Measurements from ENCODE around the gene ACADS. TPM values are rescaled to one million over a fixed set of nuclear protein-coding genes. Genes with fewer than 3 reads are reported as not detected.

Gene ACADS
- polyA plus RNA-seq, 1 experiment = 4.0 TPM

DNA sequence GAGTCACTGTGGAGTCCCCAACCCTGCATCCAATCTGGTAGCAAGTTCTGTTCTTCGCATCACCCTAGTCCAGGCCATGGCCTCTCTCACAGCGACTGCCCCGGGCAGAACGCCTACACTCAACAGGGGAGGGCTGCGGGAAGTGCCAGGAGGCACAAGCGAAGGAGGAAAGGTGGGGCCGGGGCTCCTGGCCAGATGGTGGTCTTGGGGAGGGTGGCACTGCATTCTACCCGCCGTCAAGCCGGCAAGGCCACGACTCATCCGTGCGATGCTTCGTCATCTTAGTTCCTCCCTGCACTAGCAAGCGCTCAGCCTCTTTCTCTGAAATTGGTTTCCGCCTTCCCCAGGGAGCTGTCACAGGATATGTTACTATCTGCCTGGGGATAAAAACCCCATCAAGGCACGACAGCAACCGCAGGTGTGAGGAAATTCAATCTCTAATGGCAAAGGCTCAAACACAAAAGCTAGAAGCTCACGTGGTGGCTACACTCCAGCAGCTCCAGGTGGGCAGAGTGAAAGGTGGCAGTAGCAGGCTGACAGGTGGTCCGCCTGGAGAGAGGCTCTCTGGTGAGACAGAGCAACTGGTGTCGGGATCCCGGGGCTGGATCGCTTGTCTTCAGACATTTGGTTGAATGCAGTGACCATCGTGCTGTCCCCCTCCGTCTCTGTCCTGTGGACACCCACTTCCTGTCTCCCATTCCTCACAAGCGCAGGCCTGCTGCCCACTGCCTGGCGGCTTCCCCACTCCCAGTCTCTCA lies 34.1 kb downstream of the ACADS start:
- no peaks in the 10 kb centered on the region for H3K27me3 ChIP-seq (ENCODE audit: control insufficient read depth, insufficient read depth, low read length)
- TF ChIP-seq, protein P1, sequence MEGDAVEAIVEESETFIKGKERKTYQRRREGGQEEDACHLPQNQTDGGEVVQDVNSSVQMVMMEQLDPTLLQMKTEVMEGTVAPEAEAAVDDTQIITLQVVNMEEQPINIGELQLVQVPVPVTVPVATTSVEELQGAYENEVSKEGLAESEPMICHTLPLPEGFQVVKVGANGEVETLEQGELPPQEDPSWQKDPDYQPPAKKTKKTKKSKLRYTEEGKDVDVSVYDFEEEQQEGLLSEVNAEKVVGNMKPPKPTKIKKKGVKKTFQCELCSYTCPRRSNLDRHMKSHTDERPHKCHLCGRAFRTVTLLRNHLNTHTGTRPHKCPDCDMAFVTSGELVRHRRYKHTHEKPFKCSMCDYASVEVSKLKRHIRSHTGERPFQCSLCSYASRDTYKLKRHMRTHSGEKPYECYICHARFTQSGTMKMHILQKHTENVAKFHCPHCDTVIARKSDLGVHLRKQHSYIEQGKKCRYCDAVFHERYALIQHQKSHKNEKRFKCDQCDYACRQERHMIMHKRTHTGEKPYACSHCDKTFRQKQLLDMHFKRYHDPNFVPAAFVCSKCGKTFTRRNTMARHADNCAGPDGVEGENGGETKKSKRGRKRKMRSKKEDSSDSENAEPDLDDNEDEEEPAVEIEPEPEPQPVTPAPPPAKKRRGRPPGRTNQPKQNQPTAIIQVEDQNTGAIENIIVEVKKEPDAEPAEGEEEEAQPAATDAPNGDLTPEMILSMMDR (IDR thresholded peaks at IDR 0.05; ENCODE audit: low read depth, low read length) = no peak
- H3K4me3 ChIP-seq (ENCODE audit: low read depth, low read length) = no peak overlapping the region
- no peaks in the 10 kb centered on the region for H3K9me3 ChIP-seq (ENCODE audit: control insufficient read depth, insufficient read depth, low read length)
- ChIA-PET POLR2A (no interaction called here), CTCF (no interaction called here)
- DNase-seq (ENCODE audit: low read depth, low spot score) = no peak
- H3K27ac ChIP-seq (ENCODE audit: low read depth, low read length) = no peak overlapping the region

DNA sequence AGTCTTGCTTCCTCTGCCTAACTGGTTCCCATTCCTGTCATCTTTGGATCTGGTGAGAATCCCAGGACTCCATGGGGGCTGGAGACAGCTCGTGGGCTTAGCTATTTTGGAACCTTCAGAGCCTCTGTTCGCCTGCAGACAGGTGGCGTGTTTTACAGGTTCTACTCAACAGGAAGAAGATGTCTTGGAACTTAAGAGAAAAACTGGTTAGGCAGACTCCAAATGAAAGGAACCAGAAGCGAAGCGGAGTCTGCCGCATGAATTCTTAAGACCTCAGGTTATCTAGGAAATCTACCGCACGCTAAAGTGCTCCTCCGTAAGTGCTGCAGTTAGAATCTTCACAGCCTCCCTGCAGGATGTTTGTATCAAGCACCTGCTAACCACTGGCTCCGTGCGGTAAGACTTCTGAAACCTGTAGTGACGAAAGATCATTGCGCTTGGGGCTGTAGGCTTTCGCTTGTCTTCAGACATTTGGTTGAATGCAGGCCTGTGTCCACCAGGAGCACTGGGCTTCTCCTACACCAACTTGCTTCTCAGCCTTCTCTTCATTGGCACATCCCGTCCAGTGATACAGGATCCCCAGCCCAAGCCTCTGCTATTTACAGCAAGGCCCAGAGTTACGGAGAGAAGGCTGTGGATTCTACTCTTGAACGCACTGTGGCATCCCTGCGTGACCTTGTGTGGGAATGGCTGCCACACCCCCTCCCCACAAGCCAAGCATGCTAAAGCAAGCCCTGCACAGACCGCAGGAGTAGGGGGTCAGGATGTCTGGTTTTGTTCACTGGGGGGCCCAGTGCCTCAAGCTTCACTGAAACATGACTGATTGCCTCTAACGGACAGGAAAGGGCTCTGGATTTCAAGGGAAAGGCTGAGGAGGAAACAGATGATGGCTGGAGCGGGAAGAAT lies 35.0 kb downstream of the ACADS start:
- Histone ChIP-seq H3K27me3 (ENCODE audit: control insufficient read depth, insufficient read depth, low read length) (no peaks in the 10 kb centered on the region), H3K4me3 (ENCODE audit: low read depth, low read length) (no peak overlapping the region), H3K9me3 (ENCODE audit: control insufficient read depth, insufficient read depth, low read length) (no peaks in the 10 kb centered on the region), H3K27ac (ENCODE audit: low read depth, low read length) (no peak overlapping the region)
- CTCF ChIA-PET = no interaction called here
- POLR2A ChIA-PET = no interaction called here
- TF ChIP-seq, protein P1 (IDR thresholded peaks at IDR 0.05; ENCODE audit: low read depth, low read length) = no peak
- no peak for DNase-seq (ENCODE audit: low read depth, low spot score)

DNA sequence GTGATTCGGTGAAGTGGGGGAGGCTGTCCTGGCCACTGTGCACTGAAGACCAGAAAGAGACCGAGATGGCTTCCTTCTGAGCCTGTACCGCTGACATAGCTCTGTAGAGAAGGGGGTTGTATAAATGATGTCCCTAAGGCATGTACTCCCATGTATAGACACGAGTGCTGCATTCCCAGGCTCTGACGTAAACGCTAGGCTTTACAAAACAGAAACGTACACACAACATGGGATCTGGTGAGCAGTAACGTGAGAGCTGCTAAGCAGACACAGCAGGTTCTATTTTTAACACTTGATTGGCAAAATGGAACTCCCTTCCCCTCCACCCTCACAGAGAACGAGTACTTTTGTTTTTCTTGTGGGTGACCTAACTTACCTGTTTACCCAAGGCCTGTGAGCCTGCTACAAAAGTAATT lies 35.9 kb downstream of the ACADS start:
- POLR2A ChIA-PET = no interaction called here
- Histone ChIP-seq H3K27me3 (ENCODE audit: control insufficient read depth, insufficient read depth, low read length) (no peaks in the 10 kb centered on the region), H3K9me3 (ENCODE audit: control insufficient read depth, insufficient read depth, low read length) (no peaks in the 10 kb centered on the region), H3K27ac (ENCODE audit: low read depth, low read length) (no peak overlapping the region), H3K4me3 (ENCODE audit: low read depth, low read length) (no peak overlapping the region)
- CTCF ChIA-PET = no interaction called here
- TF ChIP-seq, protein P1 (IDR thresholded peaks at IDR 0.05; ENCODE audit: low read depth, low read length) = no peak
- DNase-seq (ENCODE audit: low read depth, low spot score) = no peak

DNA sequence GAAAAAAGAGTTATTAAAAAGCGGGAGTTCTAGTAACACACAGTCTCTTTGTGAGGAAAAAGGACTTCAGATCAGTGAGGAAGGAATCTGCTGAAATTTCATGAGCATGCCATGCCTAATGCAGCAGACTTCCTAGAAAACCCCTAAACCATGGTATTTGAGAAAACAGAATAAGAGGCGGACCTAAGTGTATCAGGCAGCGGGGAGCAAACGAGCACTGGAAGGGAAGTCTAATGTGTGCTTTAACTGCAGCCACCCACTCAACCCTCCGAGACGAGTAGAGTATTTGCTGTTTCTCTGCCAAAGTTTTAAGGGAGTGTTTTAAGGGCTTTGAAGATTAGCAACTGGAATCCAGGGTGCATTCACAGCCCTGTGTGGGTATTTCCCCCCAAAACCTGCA lies 36.5 kb downstream of the ACADS start:
- ChIA-PET POLR2A (no interaction called here), CTCF (no interaction called here)
- Histone ChIP-seq H3K27me3 (ENCODE audit: control insufficient read depth, insufficient read depth, low read length) (no peaks in the 10 kb centered on the region), H3K27ac (ENCODE audit: low read depth, low read length) (no peak overlapping the region), H3K9me3 (ENCODE audit: control insufficient read depth, insufficient read depth, low read length) (no peaks in the 10 kb centered on the region), H3K4me3 (ENCODE audit: low read depth, low read length) (no peak overlapping the region)
- TF ChIP-seq, protein P1 (IDR thresholded peaks at IDR 0.05; ENCODE audit: low read depth, low read length) = no peak
- no peak for DNase-seq (ENCODE audit: low read depth, low spot score)

DNA sequence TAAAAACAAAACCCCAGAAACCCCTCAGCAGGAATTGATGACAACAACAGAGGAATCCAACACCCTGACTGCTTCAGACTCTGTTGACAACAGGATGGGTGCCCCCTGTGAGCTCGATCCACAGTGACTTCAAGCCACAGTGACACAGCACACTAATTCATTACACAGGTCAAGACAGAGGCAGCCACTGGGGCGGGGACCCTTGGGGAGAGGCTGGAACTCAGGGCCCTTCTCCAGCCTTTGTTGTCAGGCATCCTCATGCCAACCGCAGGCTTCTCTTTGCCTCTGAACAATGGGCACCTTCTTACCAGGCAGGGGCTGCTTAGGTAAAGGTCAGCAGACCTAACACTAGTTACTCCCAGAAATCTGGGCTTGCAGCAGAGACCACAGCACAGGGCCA lies 37.6 kb downstream of the ACADS start:
- TF ChIP-seq, protein P1 (IDR thresholded peaks at IDR 0.05; ENCODE audit: low read depth, low read length) = no peak
- H3K27ac ChIP-seq (ENCODE audit: low read depth, low read length) = no peak overlapping the region
- ChIA-PET CTCF (no interaction called here), POLR2A (no interaction called here)
- H3K4me3 ChIP-seq (ENCODE audit: low read depth, low read length) = no peak overlapping the region
- no peaks in the 10 kb centered on the region for H3K9me3 ChIP-seq (ENCODE audit: control insufficient read depth, insufficient read depth, low read length)
- H3K27me3 ChIP-seq (ENCODE audit: control insufficient read depth, insufficient read depth, low read length) = no peaks in the 10 kb centered on the region
- no peak for DNase-seq (ENCODE audit: low read depth, low spot score)
